Neural progenitor cell (in vitro differentiated cells): ENCODE data around the gene CTR9. TPM values are rescaled to one million over a fixed set of nuclear protein-coding genes. Genes with fewer than 3 reads are reported as not detected.

ENCODE experiments used
- DNase-seq: peaks from one replicate; pipeline ENCODE4 v3.0.0-alpha.2; 2016; ENCODE audit warnings: low spot score
- H2AFZ ChIP-seq: fragments of 200-600 bp; sonication (generic); replicated peaks from 2 replicates; pipeline ENCODE4 v1.6.1; 2016; ENCODE audit warnings: antibody characterized with exemption
- H3F3A ChIP-seq: fragments of 200-600 bp; sonication (generic); 2 replicates; pipeline ENCODE4 v1.6.1; 2016; ENCODE audit warnings: antibody characterized with exemption, low read depth
- H3K27ac ChIP-seq: fragments of 200-600 bp; sonication (generic); 2 replicates; pipeline ENCODE4 v1.5.1; 2016; ENCODE audit warnings: mild to moderate bottlenecking
- H3K27me3 ChIP-seq: fragments of 200-600 bp; sonication (generic); 2 replicates; pipeline ENCODE4 v1.6.1; 2016; ENCODE audit warnings: mild to moderate bottlenecking, moderate library complexity
- H3K36me3 ChIP-seq: fragments of 200-600 bp; sonication (generic); 2 replicates; pipeline ENCODE4 v1.5.1; 2016
- H3K4me1 ChIP-seq: fragments of 200-600 bp; sonication (generic); 2 replicates; pipeline ENCODE4 v1.6.1; 2016; ENCODE audit warnings: mixed run types
- H3K4me2 ChIP-seq: fragments of 200-600 bp; sonication (generic); 2 replicates; pipeline ENCODE4 v1.6.1; 2016
- H3K4me3 ChIP-seq: fragments of 200-600 bp; sonication (generic); 2 replicates; pipeline ENCODE4 v1.5.1; 2016
- H3K79me2 ChIP-seq: fragments of 200-600 bp; sonication (generic); 2 replicates; pipeline ENCODE4 v1.6.1; 2016; ENCODE audit warnings: low read depth
- H3K9ac ChIP-seq: fragments of 200-600 bp; sonication (generic); 2 replicates; pipeline ENCODE4 v1.6.1; 2016
- H3K9me3 ChIP-seq: fragments of 200-600 bp; sonication (generic); 2 replicates; pipeline ENCODE4 v1.5.1; 2016; ENCODE audit warnings: low read depth
- H4K20me1 ChIP-seq: fragments of 200-600 bp; sonication (generic); 2 replicates; pipeline ENCODE4 v1.6.1; 2016; ENCODE audit warnings: low read depth
- H3K27ac Mint-ChIP-seq: 3 replicates; pipeline ENCODE4 v1.8.0; 2021; ENCODE audit warnings: mixed read lengths
- H3K27me3 Mint-ChIP-seq: 2 replicates; pipeline ENCODE4 v1.8.0; 2022; ENCODE audit warnings: low read depth, mild to moderate bottlenecking, inconsistent platforms, moderate library complexity, mixed read lengths; ENCODE audit not compliant: insufficient read depth
- H3K36me3 Mint-ChIP-seq: 3 replicates; pipeline ENCODE4 v1.8.0; 2021; ENCODE audit warnings: mixed read lengths
- H3K4me1 Mint-ChIP-seq: 3 replicates; pipeline ENCODE4 v1.8.0; 2021; ENCODE audit warnings: mixed read lengths
- H3K4me3 Mint-ChIP-seq: 3 replicates; pipeline ENCODE4 v1.8.0; 2021; ENCODE audit warnings: mild to moderate bottlenecking, moderate library complexity, mixed read lengths
- H3K9me3 Mint-ChIP-seq: 3 replicates; pipeline ENCODE4 v1.8.0; 2020; ENCODE audit warnings: mixed read lengths
- CTCF ChIP-seq: fragments of 200-600 bp; sonication (generic); IDR thresholded peaks from 2 replicates; pipeline ENCODE4 v1.5.1; 2017; ENCODE audit warnings: antibody characterized with exemption, mild to moderate bottlenecking
- EZH2 ChIP-seq: fragments of 200-600 bp; sonication (generic); IDR thresholded peaks from 2 replicates; pipeline ENCODE4 v1.6.1; 2017; ENCODE audit warnings: antibody characterized with exemption, mild to moderate bottlenecking, moderate library complexity
- EZH2phosphoT487 ChIP-seq: fragments of 200-600 bp; sonication (generic); IDR thresholded peaks from 2 replicates; pipeline ENCODE4 v1.6.1; 2017; ENCODE audit warnings: antibody characterized with exemption
- total RNA-seq: library from RNA; depleted of rRNA; stranded (reverse); fragments of >200 nt; gene quantifications from 2 replicates; pipeline ENCODE4 v1.2.3, GENCODE V29; 2015; ENCODE audit warnings: low replicate concordance

CTR9 gene
- total RNA-seq, 1 donor from 2014 or later = 26.4 TPM

GRCh38 chr11:10746871-10747270 lies 4.2 kb upstream of the CTR9 start:
- Mint-ChIP-seq H3K4me1 (peaks cover 2% of the 10 kb centered on the region), H3K4me3 (no peak overlapping the region), H3K9me3 (no peaks in the 10 kb centered on the region), H3K27me3 (peaks cover 3% of the 10 kb centered on the region), H3K27ac (no peak overlapping the region), H3K36me3 (no peaks in the 10 kb centered on the region)
- no peak overlapping the region for H3K4me2 ChIP-seq
- DNase-seq = no peak
- no peak overlapping the region for H3K4me3 ChIP-seq
- H2AFZ ChIP-seq = no peak overlapping the region
- no peaks in the 10 kb centered on the region for H4K20me1 ChIP-seq
- no peak overlapping the region for H3K27ac ChIP-seq
- H3K4me1 ChIP-seq = peaks cover 2% of the 10 kb centered on the region
- H3F3A ChIP-seq = peaks cover 40% of the 10 kb centered on the region
- no peaks in the 10 kb centered on the region for H3K9me3 ChIP-seq
- H3K9ac ChIP-seq = no peak overlapping the region
- no peaks in the 10 kb centered on the region for H3K27me3 ChIP-seq
- H3K36me3 ChIP-seq = no peaks in the 10 kb centered on the region
- peaks cover 5% of the 10 kb centered on the region for H3K79me2 ChIP-seq
- TF ChIP-seq EZH2 = no peak
- no peak for TF ChIP-seq CTCF
- TF ChIP-seq EZH2phosphoT487 = no peak

- Mint-ChIP-seq H3K36me3 (no peaks in the 10 kb centered on the region), H3K4me3 (no peak overlapping the region), H3K4me1 (peaks cover 6% of the 10 kb centered on the region), H3K9me3 (no peaks in the 10 kb centered on the region), H3K27ac (no peak overlapping the region), H3K27me3 (peaks cover 4% of the 10 kb centered on the region)
- TF ChIP-seq EZH2phosphoT487 = no peak
- no peak for TF ChIP-seq EZH2
- TF ChIP-seq CTCF = no peak
- H3K9ac ChIP-seq = no peak overlapping the region
- DNase-seq = no peak
- H4K20me1 ChIP-seq = peaks cover 8% of the 10 kb centered on the region
- peaks cover 40% of the 10 kb centered on the region for H3F3A ChIP-seq
- H3K27me3 ChIP-seq = no peaks in the 10 kb centered on the region
- H3K9me3 ChIP-seq = no peaks in the 10 kb centered on the region
- H3K27ac ChIP-seq = no peak overlapping the region
- H3K4me2 ChIP-seq = no peak overlapping the region
- no peak overlapping the region for H2AFZ ChIP-seq
- peaks cover 7% of the 10 kb centered on the region for H3K4me1 ChIP-seq
- H3K36me3 ChIP-seq = no peaks in the 10 kb centered on the region
- no peak overlapping the region for H3K4me3 ChIP-seq
- H3K79me2 ChIP-seq = peaks cover 14% of the 10 kb centered on the region
Measured at GRCh38 chr11:10747733-10748132, 3.3 kb upstream of the CTR9 start.

GRCh38 chr11:10749476-10749875 lies 1.6 kb upstream of the CTR9 start:
- Mint-ChIP-seq H3K4me1 (peaks cover 6% of the 10 kb centered on the region), H3K27me3 (peaks cover 4% of the 10 kb centered on the region), H3K36me3 (no peaks in the 10 kb centered on the region), H3K9me3 (no peaks in the 10 kb centered on the region), H3K4me3 (peak overlapping the region; percentile 2), H3K27ac (no peak overlapping the region)
- Histone ChIP-seq H3K9me3 (no peaks in the 10 kb centered on the region), H3K4me1 (peaks cover 7% of the 10 kb centered on the region), H3K4me2 (no peak overlapping the region), H3K27me3 (no peaks in the 10 kb centered on the region), H3K27ac (no peak overlapping the region), H3K4me3 (no peak overlapping the region), H2AFZ (no peak overlapping the region), H4K20me1 (peaks cover 8% of the 10 kb centered on the region), H3F3A (peaks cover 43% of the 10 kb centered on the region), H3K36me3 (no peaks in the 10 kb centered on the region), H3K9ac (no peak overlapping the region), H3K79me2 (peaks cover 14% of the 10 kb centered on the region)
- no peak for DNase-seq
- TF ChIP-seq EZH2 (no peak), CTCF (no peak), EZH2phosphoT487 (no peak)
